Keratinocyte (primary cell): Measurements from ENCODE around the gene RNF175.

Experiments
- CTCF ChIP-seq, 3 experiments: IDR thresholded peaks in 1 of 3; conservative IDR thresholded peaks in 1 of 3; optimal IDR thresholded peaks in 1 of 3; 2 replicates in 2 of 3; 3 replicates in 1 of 3; pipeline versions ENCODE3 to v1.5.1; 2011; ENCODE audit warnings: low read length in 3 of 3, mild to moderate bottlenecking in 3 of 3, moderate library complexity in 2 of 3, control low read depth in 1 of 3, inconsistent platforms in 1 of 3; ENCODE audit not compliant: insufficient read depth in 2 of 3; ENCODE audit errors: extremely low read depth in 1 of 3
- EZH2 ChIP-seq: IDR thresholded peaks from one replicate; pipeline ENCODE4 v1.6.1; 2012; ENCODE audit warnings: inconsistent platforms, mild to moderate bottlenecking, low read length, moderate library complexity

- TF ChIP-seq CTCF (optimal IDR thresholded peaks at IDR 0.05 in 1 of 3, IDR thresholded peaks at IDR 0.05 in 1 of 3, conservative IDR thresholded peaks at IDR 0.05 in 1 of 3; ENCODE audit: extremely low read depth in 1 of 3, insufficient read depth in 2 of 3, low read length in 3 of 3) = no peak
- TF ChIP-seq EZH2 = no peak
Observed at GRCh38 chr4:153794006-153794405, 34.2 kb upstream of the RNF175 start.
